Astrocyte of the cerebellum (primary cell): Measurements from ENCODE around the gene INVS.
"Not testable (repeated sequence)": the region's sequence is repeated elsewhere in the genome, so short reads cannot be mapped to it uniquely, and the experiment has no call there.

Source experiments
- DNase-seq: peaks from one replicate; pipeline ENCODE4 v3.0.0-alpha.2; 2011; ENCODE audit warnings: low read depth
- H3K4me3 ChIP-seq: 2 replicates; pipeline ENCODE4 v1.5.1; 2011; ENCODE audit warnings: mild to moderate bottlenecking, low read depth, low read length, moderate library complexity
- CTCF ChIP-seq: IDR thresholded peaks from 2 replicates; pipeline ENCODE4 v1.5.1; 2012; ENCODE audit warnings: low read length, low read depth, moderate library complexity, mild to moderate bottlenecking; ENCODE audit errors: missing control alignments
- in situ Hi-C: cut with HindIII; loops from 2 replicates; pipeline ENCODE4 v1.10.0; 2017; ENCODE audit warnings: low sequenced_read_pairs

Gene INVS

GRCh38 chr9:100084734-100085133 lies 14.3 kb upstream of the INVS start:
- no peak for DNase-seq
- H3K4me3 ChIP-seq, result no peak overlapping the region
- in situ Hi-C loops, result no loop called here
- TF ChIP-seq CTCF, result no peak

GRCh38 chr9:100086097-100086635 lies 12.9 kb upstream of the INVS start:
- H3K4me3 ChIP-seq, result no peak overlapping the region
- no peak for DNase-seq
- TF ChIP-seq CTCF, result no peak
- in situ Hi-C loops, result no loop called here

- in situ Hi-C loops, result no loop called here
- no peak for TF ChIP-seq CTCF
- DNase-seq, result peak; percentile 51
- no peak overlapping the region for H3K4me3 ChIP-seq
Observed at GRCh38 chr9:100087218-100087617, 11.8 kb upstream of the INVS start.

- no peak for DNase-seq
- in situ Hi-C loops, result no loop called here
- TF ChIP-seq CTCF, result no peak
- no peak overlapping the region for H3K4me3 ChIP-seq
Observed at GRCh38 chr9:100088202-100088601, 10.8 kb upstream of the INVS start.

- no peak for TF ChIP-seq CTCF
- in situ Hi-C loops, result no loop called here
- no peak for DNase-seq
- no peak overlapping the region for H3K4me3 ChIP-seq
Observed at GRCh38 chr9:100090880-100091279, 8.2 kb upstream of the INVS start.

GRCh38 chr9:100091650-100092049 lies 7.4 kb upstream of the INVS start:
- no peak overlapping the region for H3K4me3 ChIP-seq
- DNase-seq, result no peak
- in situ Hi-C loops, result no loop called here
- TF ChIP-seq CTCF, result no peak

- in situ Hi-C loops, result no loop called here
- DNase-seq, result no peak
- no peak for TF ChIP-seq CTCF
- H3K4me3 ChIP-seq, result no peak overlapping the region
Observed at GRCh38 chr9:100092066-100092465, 7.0 kb upstream of the INVS start.

- H3K4me3 ChIP-seq, in situ Hi-C loops: not testable (repeated sequence)
Observed at GRCh38 chr9:100094411-100094810, 4.6 kb upstream of the INVS start.

More at GRCh38 chr9:100094411-100094810, 4.6 kb upstream of the INVS start:
- DNase-seq, result not testable (repeated sequence)
